GM21447 (cell line): ENCODE measurements around the gene PTGS2.
"Not testable (repeated sequence)": the region's sequence is repeated elsewhere in the genome, so short reads cannot be mapped to it uniquely, and the experiment has no call there.

ENCODE experiments used
- ATAC-seq: cut with Tn5 transposase; IDR thresholded peaks from one replicate; pipeline ENCODE4 v1.9.1; 2021; ENCODE audit not compliant: unreplicated experiment

Gene PTGS2

DNA sequence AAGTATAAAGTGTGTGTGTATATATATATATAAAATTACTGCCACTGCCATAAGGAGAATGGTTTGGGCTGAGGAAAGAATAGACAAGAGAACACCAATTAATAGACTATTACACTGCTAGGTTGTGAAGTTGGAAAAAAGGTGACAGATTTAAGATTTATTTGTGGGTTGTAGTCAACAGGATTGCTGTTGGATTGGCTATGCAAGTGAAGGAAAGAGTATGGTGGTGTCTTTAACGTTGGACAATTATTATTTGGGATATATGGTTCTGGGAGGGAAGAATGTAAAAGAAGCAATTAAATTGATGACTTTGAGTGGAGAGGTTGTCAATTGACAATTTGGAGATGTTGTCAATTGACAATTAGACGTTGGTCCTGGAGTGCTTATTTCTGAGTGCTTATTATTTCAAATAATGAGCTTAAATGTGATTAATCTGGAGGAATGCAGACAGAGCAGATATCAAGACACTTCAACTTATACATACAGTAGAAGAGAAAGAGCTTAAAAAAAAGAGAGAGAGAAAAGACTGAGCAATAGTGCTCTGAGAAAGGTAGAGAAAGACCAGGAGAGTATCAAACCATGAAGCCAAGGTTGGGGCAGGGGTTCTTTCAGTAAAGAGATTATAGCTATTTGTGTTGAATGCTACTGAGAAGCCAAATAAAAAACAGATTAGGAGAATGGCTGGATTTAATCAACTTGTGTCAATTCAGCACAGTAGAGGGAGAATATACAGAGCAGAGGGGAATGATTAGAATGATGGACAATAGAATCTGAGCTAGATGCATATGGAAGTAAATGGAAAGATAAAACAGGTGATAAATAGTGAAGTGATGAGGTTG lies 9.7 kb downstream of the PTGS2 start:
- no peak for ATAC-seq

DNA sequence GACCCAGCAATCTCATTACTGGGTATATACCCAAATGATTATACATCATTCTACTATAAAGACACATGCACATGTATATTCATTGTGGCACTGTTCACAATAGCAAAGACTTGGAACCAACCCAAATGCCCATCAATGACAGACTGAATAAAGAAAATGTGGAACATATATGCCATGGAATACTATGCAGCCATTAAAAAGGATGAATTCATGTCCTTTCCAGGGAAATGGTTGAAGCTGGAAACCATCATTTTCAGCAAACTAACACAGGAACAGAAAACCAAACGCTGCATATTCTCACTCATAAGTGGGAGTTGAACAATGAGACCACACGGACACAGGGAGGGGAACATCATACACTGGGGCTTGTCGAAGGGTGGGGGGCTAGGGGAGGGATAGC lies 10.4 kb downstream of the PTGS2 start:
- not testable (repeated sequence) for ATAC-seq

DNA sequence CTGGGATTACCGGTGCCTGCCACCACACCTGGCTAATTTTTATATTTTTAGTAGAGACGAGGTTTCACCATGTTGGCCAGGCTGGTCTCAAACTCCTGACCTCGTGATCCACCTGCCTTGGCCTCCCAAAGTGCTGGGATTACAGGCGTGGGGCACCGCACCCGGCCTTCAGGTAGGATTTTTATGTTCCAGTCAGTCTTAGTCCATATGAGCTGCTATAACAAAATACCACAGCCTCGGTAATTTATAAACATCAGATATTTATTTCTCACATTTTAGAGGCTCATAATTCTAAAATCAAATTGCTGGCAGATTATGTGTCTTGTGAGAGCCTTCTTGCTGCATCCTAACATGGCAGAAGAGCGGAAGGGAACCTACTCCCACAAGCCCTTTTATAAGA lies 16.0 kb downstream of the PTGS2 start:
- not testable (repeated sequence) for ATAC-seq

DNA sequence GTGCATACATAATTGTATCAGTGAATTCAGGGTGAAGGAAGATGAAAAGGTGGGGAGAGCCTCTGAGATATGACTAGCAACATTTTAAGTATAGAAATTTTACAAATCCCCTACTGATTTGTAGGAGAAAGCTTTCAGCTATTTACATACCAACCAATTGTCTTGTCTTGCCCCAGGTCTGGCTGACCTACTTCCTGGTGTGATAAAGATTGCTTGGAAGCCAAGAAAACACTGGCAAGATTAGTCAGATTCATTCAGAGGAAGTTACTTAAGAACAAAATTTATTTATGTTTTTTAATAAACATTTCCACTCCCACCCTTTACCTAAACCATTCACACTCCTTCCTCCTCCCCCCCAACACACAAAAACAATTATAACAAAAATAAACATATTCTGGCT lies 17.5 kb downstream of the PTGS2 start:
- no peak for ATAC-seq

DNA sequence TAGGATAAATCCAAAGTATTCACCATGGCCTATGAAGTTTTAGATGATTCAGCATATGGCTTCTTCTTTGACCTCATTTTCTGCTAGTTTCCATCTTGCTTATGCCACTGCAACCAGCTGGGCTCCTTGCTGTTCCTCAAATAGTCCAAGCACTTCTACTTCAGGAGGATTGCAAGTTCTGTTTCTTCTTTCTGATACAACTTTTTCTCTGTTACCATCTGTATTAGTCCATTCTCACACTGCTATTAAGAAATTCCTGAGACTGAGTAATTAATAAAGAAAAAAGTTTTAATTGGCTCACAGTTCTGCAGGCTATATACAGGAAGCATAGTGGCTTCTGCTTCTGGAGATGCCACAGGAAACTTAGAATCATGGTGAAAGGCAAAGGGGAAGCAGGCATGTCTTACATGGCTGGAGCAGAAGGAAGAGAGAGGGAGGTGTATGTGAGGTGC lies 20.3 kb downstream of the PTGS2 start:
- ATAC-seq, result no peak

DNA sequence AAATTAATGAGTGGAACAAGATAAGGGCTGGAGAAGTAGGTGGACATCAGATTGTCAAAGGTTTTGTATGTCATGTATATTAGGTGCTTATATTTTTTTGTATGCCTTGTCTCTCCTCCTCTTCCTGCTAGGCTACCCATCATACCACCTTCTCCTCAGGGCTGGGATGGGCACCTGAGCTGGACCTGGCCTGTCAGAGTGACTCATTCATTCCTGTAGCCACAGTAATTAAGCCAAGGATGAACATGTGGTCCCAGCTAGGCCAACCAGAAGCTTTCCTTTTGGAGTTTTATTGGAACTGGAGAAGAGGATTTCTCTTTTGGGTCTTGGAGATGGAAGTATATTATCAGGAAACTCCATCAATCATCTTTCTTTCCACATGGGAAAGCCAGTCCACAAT lies 21.2 kb downstream of the PTGS2 start:
- ATAC-seq, result no peak

DNA sequence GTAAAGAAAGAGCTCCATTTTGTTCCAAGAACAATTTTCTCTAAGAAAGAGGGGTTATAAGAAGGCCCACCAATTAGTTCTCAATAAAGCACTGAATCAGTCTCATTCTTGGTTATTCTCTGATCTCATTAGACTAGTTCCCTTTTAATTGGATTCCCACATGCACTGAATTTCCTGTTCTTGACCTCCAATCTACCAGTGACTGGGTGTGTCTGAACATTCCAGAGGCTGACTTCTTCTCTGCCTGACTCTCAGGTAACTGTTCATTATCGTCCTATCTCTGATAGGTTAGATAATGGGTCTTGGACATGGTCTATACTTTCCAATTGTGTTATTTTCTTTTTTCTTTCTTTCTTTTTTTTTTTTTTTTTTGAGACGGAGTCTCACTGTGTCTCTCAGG lies 22.7 kb downstream of the PTGS2 start:
- ATAC-seq, result no peak

DNA sequence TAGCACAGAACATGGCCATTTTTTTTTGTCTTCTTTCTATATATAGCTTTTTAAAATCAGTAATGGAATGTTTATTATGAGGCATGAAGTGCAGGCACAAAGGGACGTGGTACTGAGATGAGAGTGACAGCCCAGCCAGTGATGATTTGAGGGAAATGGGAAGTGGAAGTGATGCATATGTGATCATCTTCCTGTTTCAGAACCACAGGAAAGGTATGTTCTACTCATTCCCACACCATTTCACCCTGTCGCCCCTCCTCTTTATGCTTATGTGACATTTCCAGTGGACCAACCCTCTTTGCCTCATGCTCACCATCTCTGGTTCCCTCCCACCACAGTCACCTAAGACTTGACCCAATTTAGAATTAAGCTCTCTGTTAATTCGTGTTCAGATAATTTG lies 24.3 kb downstream of the PTGS2 start:
- no peak for ATAC-seq

DNA sequence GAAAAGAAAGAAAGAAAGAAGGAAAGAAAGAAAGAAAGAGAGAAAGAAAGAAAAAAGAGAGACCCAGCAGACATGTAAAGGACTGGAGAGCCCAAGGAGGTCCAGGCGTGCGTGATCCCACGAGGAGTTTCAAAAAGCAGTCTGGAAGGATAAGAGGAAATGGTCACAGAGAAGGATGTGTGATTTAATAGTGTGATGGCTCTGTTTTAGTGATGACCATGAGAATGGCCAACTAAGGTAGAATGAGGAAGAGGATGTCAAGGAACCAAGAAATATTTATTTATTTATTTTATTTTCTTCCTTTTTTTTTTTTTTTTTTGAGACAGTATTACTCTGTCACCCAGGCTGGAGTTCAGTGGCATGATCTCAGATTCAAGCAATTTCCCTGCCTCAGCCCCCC lies 25.5 kb downstream of the PTGS2 start:
- ATAC-seq, result no peak

DNA sequence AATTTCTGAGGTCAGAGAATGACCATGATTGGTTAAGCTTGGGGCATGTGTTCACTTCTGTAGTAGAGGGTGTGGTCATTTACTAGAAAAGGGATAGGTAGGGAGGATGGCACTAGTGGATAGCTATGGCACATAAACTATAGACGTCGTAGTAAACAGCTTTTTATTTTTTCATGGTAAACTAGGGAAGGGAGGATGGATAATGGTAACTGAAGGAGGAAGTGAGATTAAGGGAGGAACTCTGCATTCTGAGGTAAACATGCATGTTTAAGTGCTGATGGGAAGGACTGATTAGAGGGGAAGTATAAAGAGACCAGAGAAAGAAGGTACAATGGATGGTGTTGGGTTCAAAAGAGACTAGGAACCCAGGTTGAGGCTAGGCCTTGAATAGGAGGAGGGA lies 26.9 kb downstream of the PTGS2 start:
- no peak for ATAC-seq

DNA sequence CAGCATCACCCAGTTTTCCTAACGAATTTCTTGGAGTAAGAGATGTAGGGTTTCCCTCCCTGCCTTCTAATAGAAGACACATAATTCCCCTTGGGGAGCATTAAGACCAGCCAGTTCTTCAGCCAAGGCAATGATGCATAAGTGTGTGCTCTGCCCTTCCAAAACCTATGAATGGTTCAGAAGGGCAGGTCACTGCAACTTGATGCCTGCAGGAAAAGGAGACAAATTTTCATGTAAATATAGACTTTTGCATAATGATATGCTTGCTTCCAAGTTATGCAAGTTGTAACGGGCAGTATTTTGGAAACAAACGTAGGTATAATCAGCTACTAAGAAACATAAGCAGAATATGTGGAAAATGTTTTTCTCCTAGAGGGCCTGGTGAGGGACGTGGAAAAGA lies 31.6 kb downstream of the PTGS2 start:
- no peak for ATAC-seq

DNA sequence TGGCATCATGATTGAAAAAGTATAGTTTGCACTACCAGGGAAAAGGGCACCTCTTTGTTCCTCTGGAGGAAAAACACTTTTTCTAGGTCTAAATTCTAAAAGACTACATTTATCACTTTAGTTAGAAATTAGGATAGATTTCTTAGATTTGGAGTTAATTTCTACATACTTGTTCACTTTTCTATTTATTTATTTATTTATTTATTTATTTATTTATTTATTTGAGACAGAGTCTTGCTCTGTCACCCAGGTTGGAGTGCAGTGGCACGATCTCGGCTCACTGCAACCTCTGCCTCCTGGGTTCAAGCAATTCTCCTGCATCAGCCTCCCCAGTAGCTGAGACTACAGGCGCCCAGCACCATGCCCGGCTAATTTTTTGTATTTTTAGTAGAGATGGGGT lies 32.2 kb downstream of the PTGS2 start:
- ATAC-seq, result not testable (repeated sequence)

DNA sequence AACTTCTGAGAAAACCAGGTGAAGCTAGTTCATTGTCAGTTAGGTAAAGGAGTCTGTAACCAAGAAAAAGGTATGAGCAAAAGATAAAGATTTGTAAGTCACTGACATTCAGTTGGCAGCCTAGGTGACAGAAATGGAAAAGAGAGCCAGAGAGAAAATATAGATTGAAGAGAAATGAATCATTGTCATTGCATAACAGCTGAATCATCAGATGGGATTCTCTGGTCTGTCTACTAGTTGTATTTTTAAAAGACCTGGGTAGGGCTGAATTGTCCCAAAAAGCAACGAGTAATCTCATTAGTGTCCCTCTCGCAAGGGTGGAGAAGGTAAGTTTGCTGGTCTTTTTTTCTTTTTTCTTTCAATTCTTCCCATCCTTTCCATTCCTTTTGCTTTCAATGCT lies 36.6 kb downstream of the PTGS2 start:
- ATAC-seq, result no peak

DNA sequence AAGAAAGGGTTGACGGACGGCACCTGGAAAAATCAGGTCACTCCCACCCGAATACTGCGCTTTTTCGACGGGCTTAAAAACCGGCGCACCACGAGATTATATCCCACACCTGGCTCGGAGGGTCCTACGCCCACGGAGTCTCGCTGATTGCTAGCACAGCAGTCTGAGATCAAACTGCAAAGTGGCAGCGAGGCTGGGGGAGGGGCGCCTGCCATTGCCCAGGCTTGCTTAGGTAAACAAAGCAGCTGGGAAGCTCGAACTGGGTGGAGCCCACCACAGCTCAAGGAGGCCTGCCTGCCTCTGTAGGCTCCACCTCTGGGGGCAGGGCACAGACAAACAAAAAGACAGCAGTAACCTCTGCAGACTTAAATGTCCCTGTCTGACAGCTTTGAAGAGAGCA lies 42.7 kb downstream of the PTGS2 start:
- not testable (repeated sequence) for ATAC-seq

DNA sequence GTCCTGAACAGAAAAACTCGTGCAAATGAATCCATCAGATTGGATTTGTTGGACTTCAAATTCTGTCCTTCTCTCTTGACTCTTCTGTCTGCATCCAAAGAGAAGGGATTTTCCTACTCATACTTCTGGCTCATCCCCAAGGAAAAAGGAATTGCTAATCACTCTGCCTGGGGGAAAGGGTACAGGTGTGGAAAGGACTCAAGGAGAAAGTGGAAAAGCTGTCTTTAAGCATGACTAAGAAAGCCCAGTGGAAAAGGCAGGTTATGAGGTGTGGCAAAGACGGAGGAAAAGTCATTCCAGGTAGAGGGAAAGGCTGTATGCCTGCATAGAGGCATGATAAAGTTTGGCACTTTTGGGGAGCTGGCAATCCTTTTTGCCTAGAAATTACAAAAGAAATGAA lies 43.4 kb downstream of the PTGS2 start:
- ATAC-seq, result no peak

DNA sequence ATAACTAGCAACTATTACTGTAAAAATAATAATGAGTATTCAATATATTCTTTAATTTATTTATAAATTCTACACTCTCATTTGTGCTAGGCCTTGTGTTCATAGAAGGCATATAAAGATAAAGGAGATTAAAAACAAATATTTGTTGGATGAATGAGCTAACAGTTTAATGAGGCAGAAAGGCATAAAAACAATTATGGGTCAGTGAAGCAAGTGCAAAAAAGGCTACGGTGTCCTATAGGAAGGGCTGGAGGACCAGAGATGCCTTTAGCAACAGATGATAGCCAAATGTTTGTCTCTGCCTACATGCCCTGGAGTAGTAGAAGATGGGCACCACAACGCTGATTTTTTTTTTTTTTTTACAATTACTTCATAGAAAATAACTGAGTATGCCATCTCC lies 45.7 kb downstream of the PTGS2 start:
- ATAC-seq, result no peak

DNA sequence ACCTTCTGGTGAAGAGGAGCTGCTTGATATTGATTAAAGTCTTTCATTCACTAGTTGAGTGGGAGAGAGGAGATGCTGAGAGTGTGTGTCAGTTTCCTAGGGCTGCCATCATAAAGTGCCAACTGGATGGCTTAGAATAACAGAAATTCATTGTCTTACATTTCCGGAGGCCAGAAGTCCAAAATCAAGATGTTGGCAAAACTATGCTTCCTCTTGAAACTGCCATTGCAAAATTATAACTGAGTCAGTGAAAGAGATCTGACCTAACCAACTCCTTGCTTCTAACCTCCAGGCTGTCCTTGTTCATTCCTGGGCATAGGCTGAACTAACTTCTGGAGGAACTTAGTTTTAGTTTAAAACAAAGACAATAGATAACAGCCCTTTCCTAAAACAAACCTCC lies 47.1 kb downstream of the PTGS2 start:
- no peak for ATAC-seq

DNA sequence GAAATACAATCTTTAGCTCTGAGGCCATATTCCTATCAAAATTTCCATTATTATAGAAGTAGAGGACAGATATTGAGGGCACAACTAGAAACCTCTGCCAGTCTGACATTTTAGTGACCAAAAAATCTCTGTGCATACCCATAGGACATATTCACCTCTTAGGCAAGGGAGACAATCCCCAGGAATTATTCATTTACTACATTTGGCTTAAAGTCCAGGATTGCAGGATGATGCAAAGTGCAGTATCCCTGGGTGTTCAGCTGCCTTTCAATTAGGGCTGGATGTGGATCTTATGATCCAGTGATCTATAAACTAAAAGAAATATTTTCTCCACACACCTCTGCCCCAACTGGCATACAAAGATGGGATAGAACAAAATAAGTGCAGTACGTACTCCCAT lies 50.9 kb downstream of the PTGS2 start:
- no peak for ATAC-seq

DNA sequence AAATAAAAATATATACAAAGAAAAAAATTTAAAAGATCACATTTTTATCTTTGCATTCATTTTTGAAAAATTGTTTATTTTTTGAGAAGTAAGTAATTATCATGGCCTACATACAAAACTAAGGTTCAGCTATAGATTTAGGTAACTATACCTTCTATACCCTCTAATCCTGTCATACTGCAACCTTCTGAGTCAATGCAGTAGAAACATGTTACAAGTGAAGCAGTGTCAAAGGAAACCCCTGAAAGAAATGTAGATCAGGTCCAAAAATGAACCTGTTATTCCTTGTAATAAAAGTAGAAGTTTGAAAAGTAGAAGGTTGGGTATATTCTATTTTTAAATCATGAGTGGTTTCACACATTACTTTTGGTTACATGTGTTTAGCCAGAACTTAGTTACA lies 51.3 kb downstream of the PTGS2 start:
- no peak for ATAC-seq

DNA sequence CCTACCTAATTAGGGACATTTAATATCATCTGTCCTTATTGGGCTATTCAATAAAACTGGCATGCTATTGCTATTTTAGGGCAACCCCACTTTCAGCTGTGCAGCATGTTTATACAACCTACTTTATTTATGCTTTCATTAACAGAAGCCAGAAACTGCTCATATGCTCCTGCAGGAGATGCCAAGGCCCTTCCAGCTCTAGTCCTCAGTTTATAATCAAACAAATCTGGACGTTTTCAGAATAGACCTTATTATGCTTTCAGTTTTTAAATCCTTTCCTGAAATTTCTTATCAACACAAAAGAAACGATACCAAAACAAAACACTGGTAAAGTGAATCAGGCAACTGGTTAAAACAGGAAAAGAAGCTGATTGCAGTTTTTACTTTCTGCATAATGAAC lies 53.2 kb downstream of the PTGS2 start:
- no peak for ATAC-seq

DNA sequence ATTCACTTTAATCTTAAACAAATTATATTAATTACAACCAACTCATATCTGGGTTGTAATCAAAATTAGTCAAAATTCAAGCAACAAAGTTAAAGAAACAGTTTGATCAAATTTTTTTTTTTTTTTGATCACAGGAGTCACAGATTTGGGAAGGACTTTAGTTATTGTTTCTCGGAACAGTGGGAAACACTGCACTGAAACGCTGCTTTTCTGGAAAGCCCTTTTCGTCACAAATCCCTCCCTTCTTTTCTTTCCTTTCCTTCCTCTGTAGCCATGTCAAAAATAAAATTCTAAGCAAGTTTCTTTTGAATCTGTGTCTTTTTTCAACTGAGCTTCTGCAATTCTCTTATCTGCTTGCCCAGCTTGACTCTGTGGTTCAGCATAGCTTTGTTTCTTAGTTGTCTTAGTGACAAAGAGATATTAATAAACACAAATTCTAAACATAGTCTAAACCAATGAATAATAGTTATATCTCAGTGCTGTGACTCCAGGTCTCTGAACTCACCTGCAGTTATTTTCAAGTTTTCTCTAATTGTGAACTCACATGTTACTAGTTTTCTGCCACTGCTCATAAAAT lies 53.8 kb downstream of the PTGS2 start:
- no peak for ATAC-seq

DNA sequence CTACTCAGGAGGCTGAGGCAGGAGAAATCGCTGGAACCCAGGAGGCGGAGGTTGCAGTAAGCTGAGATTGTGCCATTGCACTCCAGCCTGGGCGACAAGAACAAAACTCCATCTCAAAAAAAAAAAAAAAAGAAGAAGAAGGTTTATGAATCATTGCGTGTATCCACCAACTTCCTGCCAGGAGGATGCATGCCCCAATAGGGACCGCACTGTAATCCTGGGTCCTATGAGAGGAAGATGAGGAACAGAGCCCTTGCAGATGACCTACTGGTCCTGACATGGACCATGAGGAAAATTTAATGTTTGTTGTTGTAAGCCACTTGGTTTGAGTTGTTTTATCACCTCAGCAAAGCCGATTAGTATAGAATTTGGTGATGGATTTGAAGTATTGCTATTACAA lies 56.7 kb downstream of the PTGS2 start:
- no peak for ATAC-seq
